K562 treated with DMSO at 1 percent for 12 hours (cell line): ENCODE results near the gene SP140L. TPM values are rescaled to one million over a fixed set of nuclear protein-coding genes. Genes with fewer than 3 reads are reported as not detected.

Source experiments
- total RNA-seq: library from RNA; unstranded; fragments of 300-600 nt; gene quantifications from 2 replicates; pipeline ENCODE4 v1.2.3, GENCODE V29; 2022; ENCODE audit not compliant: insufficient read depth

Gene SP140L
- total RNA-seq = 14.0 and 26.1 TPM in 2 replicates

GRCh38 chr2:230326453-230327417 is at the start of gene SP140L:
Gene SP140L, plus strand, starts transcription at chr2:230327193. Its CDS starts 77 bp downstream, at chr2:230327270.

GRCh38 chr2:230416061-230416721 is 89.2 kb downstream of the SP140L start, which contains the start of gene SP100:
Gene SP100, plus strand, starts transcription at chr2:230416201. Its CDS starts 96 bp downstream, at chr2:230416297.

Other genes with a start within 250 kb of the SP140L start
- 9.1 and 9.8 TPM in 2 replicates for gene SP110, start 107.2 kb upstream of the SP140L start, total RNA-seq
- 0.25 TPM in 1 of 2 replicates, not detected in the other for gene SP140, start 101.5 kb upstream of the SP140L start, total RNA-seq
- gene SP100, start 89.0 kb downstream of the SP140L start, total RNA-seq = 11.0 and 25.4 TPM in 2 replicates